OCI-LY1 (cell line): ENCODE results near the gene CBX7.
"Not testable (repeated sequence)": the region's sequence is repeated elsewhere in the genome, so short reads cannot be mapped to it uniquely, and the experiment has no call there.

Experiments
- CTCF ChIP-seq: fragments of 200-600 bp; sonication (generic), shearing (Covaris generic); IDR thresholded peaks from 2 replicates; pipeline ENCODE4 v1.5.1; 2017; ENCODE audit warnings: mild to moderate bottlenecking, antibody characterized with exemption, low read length, moderate library complexity, mixed read lengths
- EZH2 ChIP-seq: fragments of 200-600 bp; sonication (generic), shearing (Covaris generic); IDR thresholded peaks from 2 replicates; pipeline ENCODE4 v1.8.0; 2017; ENCODE audit warnings: borderline replicate concordance, mixed run types, mild to moderate bottlenecking, antibody characterized with exemption, low read length, moderate library complexity, mixed read lengths

GRCh38 chr22:39172265-39173049 lies 20.0 kb upstream of the CBX7 start:
- not testable (repeated sequence) for TF ChIP-seq CTCF, EZH2
